SK-MEL-5 (cell line): ENCODE data around the gene RBM39. TPM values are rescaled to one million over a fixed set of nuclear protein-coding genes. Genes with fewer than 3 reads are reported as not detected.

ENCODE experiments used
- DNase-seq: peaks from one replicate; pipeline ENCODE4 v3.0.0-alpha.2; 2016; ENCODE audit warnings: low read depth, low spot score
- in situ Hi-C: cut with HindIII; loops from 2 replicates; pipeline ENCODE4 v1.10.0; 2016; ENCODE audit warnings: low sequenced_read_pairs, high pct_unique_total_duplicates, low pct_unique_long_range_greater_than_20kb
- small RNA-seq, 2 experiments: library from RNA; depleted of rRNA; stranded (forward); fragments of <200 nt; gene quantifications; one replicate each; pipeline ENCODE3, GENCODE V24; 2014
- total RNA-seq: library from RNA; depleted of rRNA; stranded (reverse); fragments of >200 nt; shearing (Covaris generic); gene quantifications from 2 replicates; pipeline ENCODE4 v1.2.3, GENCODE V29; 2014; rRNA removed

Gene RBM39
- total RNA-seq, 1 experiment from 2014 or later: 303 TPM

DNA sequence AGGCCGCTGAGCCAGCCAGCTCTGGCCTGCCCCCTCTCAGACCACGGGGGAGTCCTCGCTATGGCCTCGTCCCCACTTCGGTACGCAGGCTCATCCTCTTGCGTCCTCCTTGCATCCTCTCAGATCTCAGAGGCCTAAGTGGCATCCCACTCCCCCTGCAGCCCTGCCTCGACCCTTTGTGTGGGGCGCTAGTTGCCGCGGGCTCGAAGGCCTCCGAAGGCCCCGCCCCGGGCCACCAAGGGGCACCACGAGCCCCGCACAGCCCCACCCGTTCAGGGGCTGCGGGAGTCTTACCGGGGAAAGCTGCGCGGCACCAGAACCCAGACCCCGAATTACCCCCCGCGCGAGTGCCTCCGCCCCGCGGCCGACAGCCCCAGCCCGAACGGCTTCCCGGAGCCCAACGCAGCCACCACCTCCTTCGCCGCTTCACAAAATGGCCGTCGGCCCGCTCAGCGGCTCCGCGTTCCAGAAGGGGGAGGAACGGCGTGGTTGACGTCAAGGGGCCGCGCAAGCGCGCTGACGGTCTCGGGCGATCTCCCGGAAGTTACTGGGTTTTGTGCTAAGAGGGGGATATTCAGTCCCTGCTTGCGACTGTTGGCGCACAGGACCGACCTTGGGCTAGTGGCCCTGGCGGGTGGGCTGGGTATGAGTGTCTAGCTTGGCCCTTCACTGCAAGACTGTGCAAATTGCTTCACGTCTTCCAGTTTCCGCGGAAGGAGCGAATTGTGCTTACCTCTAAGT, 77.4 kb downstream of the RBM39 start, which contains the start of the genes CPNE1 and RBM12:
TSS of gene CPNE1 (minus strand) at position 435 of the 741 bp plus-strand sequence. CDS start 31,977 bp downstream, outside the sequence.
TSS of gene RBM12 (minus strand) at position 435 of the 741 bp plus-strand sequence. CDS start 9,578 bp downstream, outside the sequence.
- peak; percentile 95 for DNase-seq
- in situ Hi-C loops: no loop called here

DNA sequence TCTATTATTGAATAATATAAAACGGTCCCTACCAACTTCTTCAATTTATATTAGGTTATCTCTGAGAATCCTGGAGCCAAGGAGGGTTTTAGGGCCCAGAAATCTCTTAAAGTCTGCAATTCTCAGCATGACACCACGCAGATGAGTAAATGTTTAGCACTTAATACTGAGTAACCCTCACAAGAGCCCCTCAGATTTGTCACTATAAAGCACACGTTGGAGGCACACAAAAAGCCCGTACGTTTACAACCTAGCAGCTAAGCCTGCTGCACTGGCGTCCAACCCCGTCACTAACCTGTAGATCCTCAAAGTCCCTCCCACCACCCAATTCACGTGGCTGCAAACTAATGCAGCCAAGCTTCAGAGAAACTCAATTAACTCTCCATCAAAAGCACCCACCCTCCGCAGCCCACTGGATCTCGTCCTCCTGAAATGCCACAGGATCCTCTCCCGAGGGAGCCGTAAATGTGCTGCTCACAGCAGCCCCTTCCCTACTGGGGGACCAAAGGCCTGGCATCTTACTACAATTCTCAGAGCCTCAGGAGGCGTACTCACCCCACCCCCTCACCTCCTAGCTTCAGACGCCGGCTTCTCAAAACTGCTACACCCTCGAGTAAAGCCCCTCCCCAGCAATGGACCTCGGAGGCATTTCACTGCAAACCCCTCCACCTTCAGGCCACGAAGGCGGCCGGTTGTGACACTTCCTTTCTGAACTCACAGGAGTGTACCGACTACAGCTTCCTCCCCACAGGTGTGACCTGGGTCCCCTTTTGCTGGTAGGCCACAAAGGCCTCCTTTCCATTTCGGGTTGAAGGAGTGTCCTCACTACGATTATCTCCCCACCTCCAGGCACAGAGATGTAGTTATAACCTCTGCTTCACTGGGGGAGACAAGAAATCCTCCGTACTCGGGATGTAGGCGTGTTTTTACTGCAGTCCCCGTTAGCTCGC, 78.3 kb downstream of the RBM39 start:
- peak; percentile 48 for DNase-seq
- in situ Hi-C loops: no loop called here

DNA sequence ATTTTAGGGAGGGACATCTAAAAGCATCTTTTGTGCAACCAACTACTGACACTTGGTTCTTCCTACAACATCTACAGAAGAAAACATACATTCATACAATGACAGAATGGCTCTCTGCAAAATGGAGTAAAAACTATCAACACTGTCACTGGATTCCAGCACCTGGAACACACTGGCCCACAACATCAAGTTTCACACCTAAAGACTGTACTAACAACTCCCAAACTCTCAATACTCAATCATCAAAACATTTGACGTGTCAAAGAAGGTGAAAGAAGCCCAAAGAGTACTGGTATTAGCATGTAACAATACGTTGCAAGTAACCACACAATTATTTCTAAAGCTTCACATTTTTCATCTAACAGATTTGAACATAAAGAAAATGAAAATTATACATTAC, 79.5 kb downstream of the RBM39 start:
- in situ Hi-C loops: no loop called here
- no peak for DNase-seq

DNA sequence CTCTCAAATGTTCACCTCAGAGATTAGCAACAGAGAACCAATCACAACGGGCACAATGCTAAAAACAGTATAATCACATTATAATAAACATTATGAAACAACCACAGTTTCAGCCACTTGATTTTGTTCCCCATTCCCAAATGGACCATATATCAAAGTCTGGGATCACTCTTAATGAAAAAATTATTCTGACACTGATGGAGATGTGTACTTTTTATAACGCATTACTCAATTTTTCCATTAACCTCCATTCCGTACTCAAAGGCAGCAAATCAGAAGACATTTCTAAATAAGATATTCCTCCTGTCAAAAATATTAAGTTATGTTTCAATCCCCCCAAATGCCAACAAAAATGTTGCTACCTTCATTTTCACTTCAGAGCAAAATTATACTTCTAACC, 80.2 kb downstream of the RBM39 start:
- no peak for DNase-seq
- in situ Hi-C loops: no loop called here

DNA sequence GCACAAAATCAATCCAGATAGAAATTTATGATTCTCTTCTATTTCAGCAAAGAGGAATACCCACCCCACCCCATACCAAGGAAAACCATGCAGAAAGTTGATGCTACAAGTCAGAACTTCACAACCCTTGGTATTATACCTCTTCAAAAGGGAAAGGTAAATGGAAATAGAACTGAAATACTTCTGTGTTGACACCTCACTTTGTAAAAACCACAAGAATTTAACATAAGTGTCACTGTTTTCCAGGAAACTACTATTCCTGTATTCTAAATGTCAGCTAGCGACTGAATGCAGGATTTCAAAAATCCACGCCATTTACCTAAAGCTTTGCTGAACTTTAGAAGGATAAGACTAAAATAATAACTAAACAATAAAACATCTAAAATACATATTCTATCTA, 81.0 kb downstream of the RBM39 start:
- DNase-seq: no peak
- in situ Hi-C loops: no loop called here

DNA sequence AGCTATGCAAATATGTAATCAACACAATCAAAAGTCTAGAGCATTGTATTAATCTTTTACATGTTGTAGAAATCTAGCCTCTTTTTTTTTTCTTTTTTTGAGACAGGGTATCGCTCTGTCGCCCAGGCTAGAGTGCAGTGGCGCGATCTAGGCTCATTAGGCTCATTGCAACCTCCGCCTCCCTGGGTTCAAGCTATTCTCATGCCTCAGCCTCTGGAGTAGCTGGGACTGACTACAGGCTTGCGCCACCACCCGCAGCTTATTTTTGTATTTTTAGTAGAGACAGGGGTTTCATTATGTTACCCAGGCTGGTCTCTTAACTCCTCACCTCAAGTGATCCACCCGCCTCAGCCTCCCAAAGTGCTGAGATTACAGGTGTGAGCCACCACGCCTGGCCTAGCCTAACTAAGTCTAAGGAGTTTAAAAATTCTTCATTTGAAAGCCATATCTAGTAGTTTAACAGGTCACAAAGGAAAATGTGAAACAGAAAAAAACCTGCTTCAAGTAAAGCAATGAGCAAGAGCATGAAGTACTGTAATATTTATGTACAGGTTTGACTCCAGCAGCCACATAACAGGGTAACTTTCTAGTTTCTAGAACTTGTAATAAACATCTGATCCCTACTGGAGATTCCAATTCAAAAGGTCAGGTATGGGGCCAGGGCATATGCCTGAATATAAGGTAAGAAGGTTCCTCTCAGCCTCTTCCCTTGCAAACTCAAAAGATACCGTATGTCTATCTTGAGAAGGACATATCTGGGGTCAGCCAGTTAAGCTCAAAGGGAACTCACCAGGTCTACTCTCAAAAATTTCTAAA, 81.7 kb downstream of the RBM39 start:
- in situ Hi-C loops: no loop called here
- no peak for DNase-seq

DNA sequence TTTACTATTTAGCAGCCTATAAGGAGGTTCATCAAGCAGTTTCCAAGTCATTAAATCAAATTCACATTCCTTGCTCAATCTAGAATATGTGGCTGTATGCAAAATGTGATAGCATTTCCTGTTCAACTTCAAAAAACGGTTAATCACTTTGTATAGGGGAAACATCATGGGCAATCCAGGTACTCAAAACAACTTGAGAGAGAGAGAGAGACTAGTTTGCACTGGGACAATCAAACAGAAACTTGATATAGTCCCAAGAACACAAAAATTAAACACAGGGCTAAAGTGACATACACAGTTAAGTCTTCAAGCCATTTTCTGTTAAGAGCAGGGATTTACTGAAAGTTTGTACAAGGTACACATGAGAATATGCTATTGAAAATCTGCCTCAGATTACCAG, 84.8 kb downstream of the RBM39 start:
- DNase-seq: no peak
- in situ Hi-C loops: no loop called here

DNA sequence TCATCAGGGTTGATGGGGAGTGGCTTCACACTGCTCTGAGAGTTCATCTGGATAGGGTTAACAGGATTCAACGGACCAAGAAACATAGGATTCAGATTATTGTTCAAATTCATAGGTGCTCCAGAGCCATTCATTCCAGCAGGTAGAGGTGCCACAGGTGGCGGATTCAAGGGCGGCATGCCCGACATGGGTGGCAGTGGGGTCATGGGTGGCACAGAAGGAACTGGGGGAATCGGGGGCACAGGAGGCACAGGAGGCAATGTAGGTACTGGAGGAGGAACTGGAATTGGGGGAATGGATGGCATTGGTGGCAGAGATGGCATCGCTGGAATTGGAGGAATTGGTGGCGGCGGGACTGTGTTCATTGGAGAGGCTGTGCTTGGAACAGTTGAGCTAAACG, 87.6 kb downstream of the RBM39 start:
- DNase-seq: no peak
- in situ Hi-C loops: no loop called here

DNA sequence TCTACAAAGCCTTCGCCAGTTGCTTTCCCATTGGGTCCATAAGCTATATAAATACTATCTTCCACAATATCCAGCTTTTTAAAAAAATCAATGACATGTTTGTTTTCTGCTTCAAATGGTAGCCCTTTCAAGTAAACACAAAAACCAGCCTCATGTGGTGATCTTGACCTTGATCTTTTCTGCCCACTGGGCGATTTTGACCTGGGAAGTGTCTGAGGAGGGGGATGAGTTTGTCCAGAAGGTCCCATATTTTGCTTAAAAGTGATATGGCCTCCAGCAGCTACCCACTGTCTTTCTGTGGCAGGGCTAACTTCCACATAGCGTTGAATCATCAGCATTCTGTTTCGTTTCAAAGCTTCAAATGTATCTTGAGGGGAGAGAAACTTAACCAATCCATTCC, 88.2 kb downstream of the RBM39 start:
- in situ Hi-C loops: no loop called here
- no peak for DNase-seq

Small RNAs within 50 kb of the gene (small RNA-seq; reads per million reads assigned to genes)
- gene RF00026: 0 reads per million in 2 experiments

Other genes with a start within 250 kb of the RBM39 start
- not detected in 2 replicates for gene C20orf173, start 212.6 kb downstream of the RBM39 start, total RNA-seq
- gene ERGIC3, start 200.2 kb downstream of the RBM39 start, total RNA-seq: 373 and 383 TPM in 2 replicates
- gene SPAG4, start 126.4 kb downstream of the RBM39 start, total RNA-seq: 1.8 and 2.7 TPM in 2 replicates
- gene CPNE1, start 77.4 kb downstream of the RBM39 start, total RNA-seq: 72.4 and 84.6 TPM in 2 replicates
- 57.2 and 61.7 TPM in 2 replicates for gene RBM12, start 77.4 kb downstream of the RBM39 start, total RNA-seq
- 66.1 and 78.1 TPM in 2 replicates for gene NFS1, start 42.9 kb downstream of the RBM39 start, total RNA-seq
- gene ROMO1, start 42.9 kb downstream of the RBM39 start, total RNA-seq: 250 and 273 TPM in 2 replicates
- gene PHF20, start 29.8 kb upstream of the RBM39 start, total RNA-seq: 44.4 and 44.6 TPM in 2 replicates
- 56.8 and 65.0 TPM in 2 replicates for gene SCAND1, start 212.2 kb upstream of the RBM39 start, total RNA-seq
- 4.1 and 7.4 TPM in 2 replicates for gene CNBD2, start 226.3 kb upstream of the RBM39 start, total RNA-seq